Esophagus squamous epithelium (tissue), 4 donors: ENCODE data around the gene NSUN4.

Experiments used
- CTCF ChIP-seq, 6 experiments: fragments of 450-650 bp in 4 of 6; fragments of 200-600 bp in 2 of 6; sonication (generic) in 2 of 6; IDR thresholded peaks; one replicate each; pipeline ENCODE4 v1.5.1; 2016 to 2019; ENCODE audit warnings: antibody characterized with exemption in 6 of 6, mild to moderate bottlenecking in 4 of 6, moderate library complexity in 4 of 6
- POLR2A ChIP-seq, 4 donors: fragments of 450-650 bp; IDR thresholded peaks; one replicate each; pipeline ENCODE4 v1.6.1; 2017; ENCODE audit warnings: antibody characterized with exemption in 4 of 4, mild to moderate bottlenecking in 4 of 4, moderate library complexity in 3 of 4

- TF ChIP-seq CTCF (IDR thresholded peaks at IDR 0.05) (no peak), POLR2A (IDR thresholded peaks at IDR 0.05) (no peak)
Observed at GRCh38 chr1:46400421-46400820, 59.8 kb downstream of the NSUN4 start.
